Right cardiac atrium (tissue), 5 donors: ENCODE results near the gene NNMT. TPM values are rescaled to one million over a fixed set of nuclear protein-coding genes. Genes with fewer than 3 reads are reported as not detected.
A peak's percentile ranks its signal among the peaks of the same experiment; 100 is the strongest.

Experiments
- ATAC-seq, 2 donors: fragments of 200-7000 bp; cut with Tn5 transposase; one replicate each; pipeline versions ENCODE4 v1.8.0 to v1.9.1; 2020; ENCODE audit warnings: moderate library complexity in 2 of 2, mild to moderate bottlenecking in 1 of 2
- DNase-seq, 3 donors: peaks; one replicate each; pipeline ENCODE4 v3.0.0-alpha.2; 2020
- H3K27ac ChIP-seq: one replicate; pipeline ENCODE4 v1.5.1; 2013; ENCODE audit warnings: mild to moderate bottlenecking, low read length, control low read depth, moderate library complexity
- H3K27me3 ChIP-seq: one replicate; pipeline ENCODE4 v1.6.1; 2013; ENCODE audit not compliant: control insufficient read depth, insufficient read depth
- H3K4me1 ChIP-seq: one replicate; pipeline ENCODE4 v1.6.1; 2013; ENCODE audit warnings: low read length; ENCODE audit not compliant: control insufficient read depth, insufficient read depth
- H3K4me3 ChIP-seq: one replicate; pipeline ENCODE4 v1.5.1; 2013; ENCODE audit warnings: low read length, control low read depth
- H3K9me3 ChIP-seq: one replicate; pipeline ENCODE4 v1.6.1; 2013; ENCODE audit warnings: low read length; ENCODE audit not compliant: control insufficient read depth
- WGBS: extraction: QIAGEN DNeasy Blood & Tissue Kit; methylation state at CpG from one replicate; pipeline ENCODE4 v1.1.7; 2013; 5-methylcytosine and 5-hydroxymethylcytosine counted together
- intact Hi-C, 4 donors: fragments of 100-400 bp; cut with DNase I; formaldehyde crosslinking; loops; one replicate each; pipeline versions ENCODE4 v1.11.0 to v1.14.0; 2022 to 2023
- polyA plus RNA-seq: library from polyadenylated mRNA; stranded (reverse); fragments of 200-250 nt; gene quantifications from one replicate; pipeline ENCODE4 v1.2.3, GENCODE V29; 2013
- total RNA-seq, 4 donors: library from RNA; stranded (reverse); fragmentation: NEBNext Ultra II Directional; extraction: Animal tissue kit (Norgen Biotek cat#: 25700); gene quantifications; one replicate each; pipeline ENCODE4 v1.2.1, GENCODE V29; 2021
- donor health status: healthy with polysubstance abuse.
- donor health status: DM: no; HTN: yes; CAD: no.
- donor health status: DM: no; HTN: no; CAD: no.
- donor health status: DM: no; HTN: yes; CAD: no; lungs with severe emphysema.
- donor health status: DM: yes; HTN: yes; CAD: no.

NNMT gene
- total and polyA plus RNA-seq, 5 donors, result 16.8 to 183 (median 56.9) TPM

DNA sequence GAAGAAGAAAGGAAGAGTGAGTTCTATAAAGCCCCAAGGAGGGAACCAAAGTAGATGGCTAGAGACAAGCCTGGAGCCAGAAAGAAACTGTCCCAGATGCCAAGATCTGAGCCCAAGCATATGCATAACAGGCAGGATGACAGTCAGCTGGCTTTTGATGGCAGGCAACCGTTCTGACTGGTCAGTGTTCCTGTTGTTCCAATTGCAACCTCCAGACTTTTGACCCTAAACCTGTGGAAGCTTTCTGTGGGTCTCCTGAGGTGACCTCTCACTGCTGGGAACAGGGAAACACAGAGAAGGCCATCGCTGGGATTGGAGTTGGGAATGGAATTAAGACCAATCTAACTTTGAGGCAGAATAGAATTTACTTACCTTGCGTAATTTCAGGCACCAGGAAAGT is 21.6 kb upstream of the NNMT start:
- ATAC-seq, result no peak
- intact Hi-C loops, result no loop called here

DNA sequence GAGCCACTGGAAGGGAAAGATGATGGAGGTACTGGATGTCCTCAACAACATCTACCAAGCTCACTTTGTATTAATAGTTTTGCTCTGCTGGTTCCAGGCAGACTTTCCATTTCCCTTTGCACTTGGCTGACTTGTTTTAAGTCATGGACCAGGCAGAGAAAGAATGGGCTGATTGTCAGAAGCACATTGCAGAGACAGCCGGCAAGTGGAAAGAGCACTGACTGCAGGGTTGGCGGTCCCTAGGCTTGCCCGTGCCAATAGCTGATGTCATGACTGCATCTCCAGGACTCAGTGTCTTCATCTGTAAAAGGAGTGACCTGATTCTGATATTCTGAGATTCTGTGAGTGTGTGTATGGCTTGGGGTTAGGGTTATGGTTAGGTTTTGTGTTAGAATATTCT is 20.9 kb upstream of the NNMT start:
- intact Hi-C loops, result no loop called here
- WGBS, result 45% methylated on average over 3 of the region's 3 CpGs

More for the DNA sequence above, 21.6 kb upstream of the NNMT start:
- DNase-seq, result no peak
- no peak overlapping the region for H3K27ac ChIP-seq
- no peak overlapping the region for H3K4me3 ChIP-seq
- WGBS, result 74% methylated on average over 3 of the region's 3 CpGs
- no peaks in the 10 kb centered on the region for H3K4me1 ChIP-seq
- H3K9me3 ChIP-seq, result no peaks in the 10 kb centered on the region
- no peaks in the 10 kb centered on the region for H3K27me3 ChIP-seq

DNA sequence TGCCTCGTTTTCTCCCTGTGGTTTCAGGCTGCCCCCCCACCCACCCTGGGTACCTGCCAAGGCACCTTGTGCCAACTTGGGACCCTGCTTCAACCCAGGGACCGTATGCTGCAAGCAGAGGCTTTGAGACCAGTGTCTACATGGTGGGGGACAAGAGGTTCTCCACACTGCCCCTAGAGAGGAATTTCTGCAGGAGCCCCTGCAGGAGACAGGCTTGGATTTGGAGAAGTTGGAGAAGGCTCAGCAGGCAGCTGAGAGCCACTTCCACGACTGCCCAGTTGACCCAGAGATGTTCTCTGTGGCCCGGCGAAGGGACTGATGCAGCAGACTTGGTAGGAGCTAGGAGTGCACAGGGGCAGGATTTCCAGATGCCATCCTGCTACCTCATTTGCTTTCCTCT is 20.1 kb upstream of the NNMT start:
- ATAC-seq (no peak), DNase-seq (no peak)
- no peaks in the 10 kb centered on the region for H3K27me3 ChIP-seq
- no peak overlapping the region for H3K27ac ChIP-seq
- no peaks in the 10 kb centered on the region for H3K9me3 ChIP-seq
- peaks cover 3% of the 10 kb centered on the region for H3K4me1 ChIP-seq
- H3K4me3 ChIP-seq, result no peak overlapping the region
- intact Hi-C loops, result no loop called here
- 55% methylated on average over 5 of the region's 5 CpGs for WGBS

More for the DNA sequence above, 20.9 kb upstream of the NNMT start:
- no peaks in the 10 kb centered on the region for H3K9me3 ChIP-seq
- ATAC-seq, result peak; percentile 73 to 78
- no peak overlapping the region for H3K27ac ChIP-seq
- H3K4me3 ChIP-seq, result no peak overlapping the region
- H3K27me3 ChIP-seq, result no peaks in the 10 kb centered on the region
- H3K4me1 ChIP-seq, result no peaks in the 10 kb centered on the region
- peak; percentile 78 to 89 (median 79) for DNase-seq

DNA sequence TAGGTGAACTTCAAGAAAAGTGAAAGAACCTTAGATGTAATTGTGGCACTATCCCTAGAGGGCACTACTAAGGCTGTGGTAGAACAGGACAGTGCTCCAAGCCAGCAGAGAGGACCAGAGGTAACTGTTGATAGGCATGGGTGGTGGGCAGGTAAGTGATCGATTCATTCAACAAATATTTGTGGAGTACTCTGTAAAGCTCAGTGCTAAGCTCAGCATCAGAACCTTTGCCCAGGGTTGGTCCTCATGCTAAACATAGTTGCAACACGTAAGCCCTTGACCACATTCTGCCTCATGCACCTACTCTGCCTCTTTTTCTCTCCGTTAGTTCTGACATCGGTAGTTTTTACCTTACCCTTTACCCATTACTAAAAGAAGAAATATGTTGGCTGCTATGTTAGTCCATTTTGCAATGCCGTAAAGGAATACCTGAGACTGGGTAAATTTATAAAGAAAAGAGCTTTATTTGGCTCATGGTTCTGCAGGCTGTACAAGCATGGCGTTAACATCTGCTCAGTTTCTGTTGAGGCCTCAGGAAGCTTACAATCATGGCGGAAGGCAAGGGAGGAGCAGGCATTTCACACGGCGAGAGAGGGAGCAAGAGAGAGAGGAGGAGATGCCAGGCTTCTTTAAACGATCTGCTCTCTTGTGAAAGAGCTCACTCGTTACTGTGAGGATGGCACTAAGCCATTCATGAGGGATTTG is 18.4 kb upstream of the NNMT start:
- H3K27ac ChIP-seq, result no peak overlapping the region
- WGBS, result 87% methylated on average over 11 of the region's 11 CpGs
- intact Hi-C loops, result no loop called here

DNA sequence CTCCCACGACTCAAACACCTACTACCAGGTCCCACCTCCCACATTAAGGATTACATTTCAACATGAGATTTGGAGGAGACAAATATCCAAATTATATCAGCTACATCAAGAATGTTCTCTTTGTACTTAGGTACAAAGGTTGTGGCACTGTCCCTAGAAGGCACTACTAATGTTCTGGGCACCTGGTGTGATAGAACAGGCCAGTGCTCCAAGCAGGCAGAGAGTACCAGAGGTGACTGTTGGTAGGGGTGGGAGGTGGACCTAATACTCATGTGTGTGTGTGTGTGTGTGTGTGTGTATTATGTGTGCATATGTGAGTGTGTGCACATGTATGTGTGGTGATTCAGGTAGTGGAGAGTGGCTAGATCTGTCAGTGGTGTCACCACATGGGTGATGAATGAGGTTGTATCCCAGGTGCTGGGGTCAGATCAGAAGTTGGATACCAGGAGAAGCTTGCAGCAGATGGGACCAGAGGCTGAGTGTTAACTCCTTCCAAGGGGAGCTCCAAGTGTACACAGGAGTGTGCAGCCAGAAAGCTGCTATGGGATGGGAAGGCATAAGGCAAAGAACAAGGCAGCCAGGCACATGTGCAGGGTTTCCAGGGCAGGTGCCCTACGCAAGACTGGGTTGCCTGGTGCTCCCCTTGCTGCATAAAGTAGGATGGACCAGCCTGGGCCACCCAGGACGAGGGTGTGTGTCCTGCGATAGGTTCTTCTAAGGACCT is 17.7 kb upstream of the NNMT start:
- Histone ChIP-seq H3K4me3 (no peak overlapping the region), H3K9me3 (no peaks in the 10 kb centered on the region), H3K27ac (no peak overlapping the region), H3K27me3 (no peaks in the 10 kb centered on the region), H3K4me1 (peaks cover 6% of the 10 kb centered on the region)
- intact Hi-C loops, result no loop called here
- ATAC-seq (no peak), DNase-seq (no peak)
- WGBS, result 87% methylated on average over 4 of the region's 4 CpGs

More for the DNA sequence above, 18.4 kb upstream of the NNMT start:
- H3K4me3 ChIP-seq, result no peak overlapping the region
- no peaks in the 10 kb centered on the region for H3K9me3 ChIP-seq
- H3K4me1 ChIP-seq, result peaks cover 6% of the 10 kb centered on the region
- no peaks in the 10 kb centered on the region for H3K27me3 ChIP-seq
- no peak for DNase-seq
- ATAC-seq, result no peak

DNA sequence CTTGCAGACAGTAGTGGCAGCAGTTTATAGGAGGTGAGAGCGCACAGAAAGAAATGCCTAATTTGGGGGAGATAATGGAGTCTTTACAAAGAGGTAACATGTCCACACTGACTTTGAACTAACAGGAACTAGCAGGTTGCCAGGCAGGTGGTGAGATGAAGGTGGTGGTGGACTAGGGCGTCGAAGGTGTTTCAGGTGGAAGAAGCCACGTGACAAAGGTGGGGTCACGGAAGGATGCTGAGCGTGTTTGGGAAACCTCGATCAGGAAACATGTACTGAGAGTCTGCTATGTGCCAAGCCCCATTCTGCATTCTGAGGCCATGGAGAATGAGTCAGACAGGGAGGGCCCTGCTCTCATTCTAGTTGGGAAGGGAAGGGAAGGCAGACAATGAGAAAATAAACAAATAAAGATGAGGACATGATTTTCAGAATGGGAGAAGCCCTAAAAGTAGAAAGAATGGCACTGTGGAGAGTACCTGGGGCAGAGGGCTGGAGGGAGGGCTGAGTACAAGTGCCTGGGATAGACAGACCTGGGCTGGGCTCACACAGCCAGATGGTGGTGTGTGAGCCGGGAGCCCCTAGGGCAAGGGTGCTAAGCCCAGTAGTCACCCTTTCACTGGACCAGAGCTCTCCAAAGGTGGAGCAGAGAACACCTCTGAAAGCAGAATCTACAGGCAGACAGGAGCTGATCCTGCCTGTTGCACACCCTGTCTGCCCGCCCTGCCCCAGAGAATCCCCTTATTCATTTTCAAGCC is 16.2 kb upstream of the NNMT start:
- Histone ChIP-seq H3K9me3 (no peaks in the 10 kb centered on the region), H3K27ac (no peak overlapping the region), H3K4me3 (no peak overlapping the region), H3K27me3 (no peaks in the 10 kb centered on the region), H3K4me1 (peaks cover 9% of the 10 kb centered on the region)
- WGBS, result 79% methylated on average over 9 of the region's 9 CpGs
- intact Hi-C loops, result loop anchor here in 1 of 4 donors (10.0 kb wide), 1 partner anchor 65 kb away; no protein-coding TSS in a partner anchor
- ATAC-seq, result peak; percentile 30 to 71
- no peak for DNase-seq

DNA sequence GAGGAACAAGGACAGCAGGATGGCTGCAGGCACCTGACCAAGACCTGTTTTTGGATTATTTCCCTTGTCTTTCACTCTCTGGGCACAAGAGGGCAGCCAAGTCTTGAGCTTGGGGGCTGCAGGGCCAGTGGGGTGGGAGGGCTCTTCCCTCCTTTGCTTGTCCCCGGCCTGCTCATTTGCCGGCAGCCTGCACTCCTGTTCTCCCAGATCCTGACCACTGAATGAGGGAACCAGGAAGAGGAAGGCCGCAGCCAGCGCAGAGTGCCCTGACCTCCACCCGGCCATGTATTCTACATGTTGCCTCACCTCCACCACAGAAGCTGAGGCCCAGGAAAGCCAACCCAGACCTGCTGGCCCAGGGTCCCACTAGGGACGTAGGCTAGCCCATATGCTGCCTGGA is 15.5 kb upstream of the NNMT start:
- H3K27me3 ChIP-seq, result no peaks in the 10 kb centered on the region
- 40% methylated on average over 6 of the region's 6 CpGs for WGBS
- no peaks in the 10 kb centered on the region for H3K9me3 ChIP-seq
- H3K4me1 ChIP-seq, result peaks cover 9% of the 10 kb centered on the region
- intact Hi-C loops, result loop anchor here in 1 of 4 donors (10.0 kb wide), 1 partner anchor 64 kb away; no protein-coding TSS in a partner anchor
- no peak overlapping the region for H3K27ac ChIP-seq
- H3K4me3 ChIP-seq, result no peak overlapping the region
- DNase-seq (peak; percentile 65 to 86 (median 79)), ATAC-seq (peak; percentile 83 to 88)

DNA sequence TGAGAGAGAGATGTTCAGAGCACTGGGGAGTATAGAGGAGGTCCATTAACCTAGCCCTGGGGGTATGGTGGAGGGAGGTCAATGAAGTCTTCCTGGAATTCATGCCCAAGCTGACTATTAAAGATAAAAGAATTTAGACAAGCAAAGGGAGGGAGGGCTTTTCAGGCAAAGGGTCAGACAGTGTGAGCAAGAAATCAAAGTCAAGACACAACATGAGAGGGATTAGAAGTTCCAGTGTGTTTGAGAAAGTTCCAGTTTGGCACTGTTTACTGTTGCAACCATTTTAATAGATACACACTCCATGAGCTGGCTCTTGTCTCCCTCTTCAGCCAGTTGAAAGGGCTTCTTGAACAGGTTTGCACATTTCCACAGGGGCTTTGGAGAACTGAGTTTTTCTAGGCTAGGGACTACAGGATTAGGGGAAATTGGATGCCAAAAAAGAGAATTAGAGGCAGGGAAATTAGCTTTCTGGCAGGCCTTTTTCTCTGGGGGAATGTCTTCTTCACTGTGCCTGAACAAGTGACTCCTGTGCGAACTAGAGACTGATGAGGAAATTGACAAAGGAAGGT is 14.7 kb upstream of the NNMT start:
- peaks cover 9% of the 10 kb centered on the region for H3K4me1 ChIP-seq
- DNase-seq, result no peak
- H3K27me3 ChIP-seq, result no peaks in the 10 kb centered on the region
- no peaks in the 10 kb centered on the region for H3K9me3 ChIP-seq
- H3K27ac ChIP-seq, result no peak overlapping the region
- ATAC-seq, result no peak
- H3K4me3 ChIP-seq, result no peak overlapping the region
- intact Hi-C loops, result loop anchor here in 1 of 4 donors (10.0 kb wide), 1 partner anchor 63 kb away; no protein-coding TSS in a partner anchor
- 76% methylated on average over 1 of the region's 1 CpG for WGBS

DNA sequence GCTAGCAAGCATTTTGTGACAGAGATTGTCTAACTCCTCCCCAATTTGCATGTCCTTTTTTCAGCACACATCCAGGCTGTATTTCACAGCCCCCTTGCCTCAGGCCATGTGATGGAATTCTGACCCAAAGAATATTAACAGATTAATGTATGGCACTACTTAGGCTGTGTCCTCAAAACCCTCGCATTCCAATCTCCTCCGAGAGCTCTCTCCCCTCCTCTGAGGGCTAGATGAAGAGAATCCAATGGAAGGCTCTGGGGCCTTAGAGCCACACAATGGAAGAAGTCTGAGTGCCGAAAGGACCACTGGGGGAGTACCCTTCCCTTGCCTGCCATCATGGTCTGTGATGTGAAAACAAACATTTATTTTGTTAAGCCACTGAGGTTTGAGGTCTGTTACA is 13.7 kb upstream of the NNMT start:
- WGBS, result 82% methylated on average over 3 of the region's 3 CpGs
- Histone ChIP-seq H3K27ac (no peak overlapping the region), H3K4me3 (no peak overlapping the region), H3K4me1 (peaks cover 9% of the 10 kb centered on the region), H3K27me3 (no peaks in the 10 kb centered on the region), H3K9me3 (no peaks in the 10 kb centered on the region)
- ATAC-seq (no peak), DNase-seq (no peak)
- intact Hi-C loops, result loop anchor here in 1 of 4 donors (10.0 kb wide), 1 partner anchor 62 kb away; no protein-coding TSS in a partner anchor

DNA sequence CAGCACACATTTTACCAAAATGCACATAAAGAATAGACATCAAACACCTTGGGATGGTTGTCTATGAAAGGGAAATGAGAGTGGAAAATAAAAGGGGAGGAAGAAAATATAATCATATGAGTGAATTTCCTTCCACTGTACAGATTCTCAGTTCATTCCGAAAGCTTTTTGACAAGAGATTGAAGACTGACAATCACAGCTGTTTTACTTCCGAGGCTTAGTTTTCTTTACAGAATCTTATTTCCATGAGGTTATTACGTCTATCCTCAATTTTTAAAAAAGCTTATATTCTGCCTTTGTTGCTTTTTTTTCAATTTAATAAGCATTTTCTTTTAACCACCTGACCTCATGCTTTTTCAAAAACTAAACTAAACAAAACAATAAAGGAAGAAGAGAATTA is 12.8 kb upstream of the NNMT start:
- Histone ChIP-seq H3K9me3 (no peaks in the 10 kb centered on the region), H3K27me3 (no peaks in the 10 kb centered on the region), H3K4me1 (peaks cover 9% of the 10 kb centered on the region), H3K27ac (no peak overlapping the region), H3K4me3 (no peak overlapping the region)
- DNase-seq (no peak), ATAC-seq (no peak)
- intact Hi-C loops, result loop anchor here in 1 of 4 donors (10.0 kb wide), 1 partner anchor 61 kb away; no protein-coding TSS in a partner anchor
- 75% methylated on average over 3 of the region's 3 CpGs for WGBS
